ENCODE measurements around the gene TRAPPC12.
"Not testable (repeated sequence)": the region's sequence is repeated elsewhere in the genome, so short reads cannot be mapped to it uniquely, and the experiment has no call there.

The TRAPPC12 gene

GRCh38 chr2:3344897-3345296, 34.6 kb upstream of the TRAPPC12 start:
- H3K9me3 ChIP-seq (ENCODE audit: control insufficient read depth in 5 of 5, low read length in 5 of 5): no peaks in the 10 kb centered on the region
- H3K36me3 ChIP-seq (ENCODE audit: control insufficient read depth in 5 of 5, insufficient read depth in 5 of 5, low read length in 5 of 5): peaks cover 0 to 13% (median 6%) of the 10 kb centered on the region in 5 donors
- peaks cover 0 to 6% (median 0%) of the 10 kb centered on the region in 5 donors for H3K4me1 ChIP-seq (ENCODE audit: control insufficient read depth in 5 of 5, insufficient read depth in 5 of 5, low read length in 5 of 5)
- H3K9ac ChIP-seq (ENCODE audit: low read length in 5 of 5): no peak overlapping the region
- H3K27me3 ChIP-seq (ENCODE audit: control insufficient read depth in 5 of 5, insufficient read depth in 4 of 5, low read length in 5 of 5): no peaks in the 10 kb centered on the region
- H3K4me3 ChIP-seq (ENCODE audit: low read depth in 1 of 5, low read length in 5 of 5): no peak overlapping the region
- H3K27ac ChIP-seq (ENCODE audit: low read depth, low read length): no peak overlapping the region

GRCh38 chr2:3345621-3346020, 33.9 kb upstream of the TRAPPC12 start:
- no peaks in the 10 kb centered on the region for H3K9me3 ChIP-seq (ENCODE audit: control insufficient read depth in 5 of 5, low read length in 5 of 5)
- no peak overlapping the region for H3K9ac ChIP-seq (ENCODE audit: low read length in 5 of 5)
- no peaks in the 10 kb centered on the region for H3K27me3 ChIP-seq (ENCODE audit: control insufficient read depth in 5 of 5, insufficient read depth in 4 of 5, low read length in 5 of 5)
- peaks cover 0 to 6% (median 0%) of the 10 kb centered on the region in 5 donors for H3K4me1 ChIP-seq (ENCODE audit: control insufficient read depth in 5 of 5, insufficient read depth in 5 of 5, low read length in 5 of 5)
- H3K27ac ChIP-seq (ENCODE audit: low read depth, low read length): no peak overlapping the region
- H3K36me3 ChIP-seq (ENCODE audit: control insufficient read depth in 5 of 5, insufficient read depth in 5 of 5, low read length in 5 of 5): peaks cover 0 to 13% (median 6%) of the 10 kb centered on the region in 5 donors
- H3K4me3 ChIP-seq (ENCODE audit: low read depth in 1 of 5, low read length in 5 of 5): no peak overlapping the region

- peaks cover 0 to 6% (median 0%) of the 10 kb centered on the region in 5 donors for H3K4me1 ChIP-seq (ENCODE audit: control insufficient read depth in 5 of 5, insufficient read depth in 5 of 5, low read length in 5 of 5)
- H3K36me3 ChIP-seq (ENCODE audit: control insufficient read depth in 5 of 5, insufficient read depth in 5 of 5, low read length in 5 of 5): peaks cover 4 to 26% (median 16%) of the 10 kb centered on the region in 5 donors
- peaks cover 0 to 5% (median 3%) of the 10 kb centered on the region in 5 donors for H3K9me3 ChIP-seq (ENCODE audit: control insufficient read depth in 5 of 5, low read length in 5 of 5)
- H3K9ac ChIP-seq (ENCODE audit: low read length in 5 of 5): no peak overlapping the region
- no peaks in the 10 kb centered on the region for H3K27me3 ChIP-seq (ENCODE audit: control insufficient read depth in 5 of 5, insufficient read depth in 4 of 5, low read length in 5 of 5)
- H3K27ac ChIP-seq (ENCODE audit: low read depth, low read length): no peak overlapping the region
- H3K4me3 ChIP-seq (ENCODE audit: low read depth in 1 of 5, low read length in 5 of 5): no peak overlapping the region
These were observed 30.7 kb upstream of the TRAPPC12 start for GRCh38 chr2:3348767-3349166.

GRCh38 chr2:3349211-3349693, 30.2 kb upstream of the TRAPPC12 start:
- no peak overlapping the region for H3K9ac ChIP-seq (ENCODE audit: low read length in 5 of 5)
- peaks cover 0 to 6% (median 0%) of the 10 kb centered on the region in 5 donors for H3K4me1 ChIP-seq (ENCODE audit: control insufficient read depth in 5 of 5, insufficient read depth in 5 of 5, low read length in 5 of 5)
- H3K27ac ChIP-seq (ENCODE audit: low read depth, low read length): no peak overlapping the region
- no peak overlapping the region for H3K4me3 ChIP-seq (ENCODE audit: low read depth in 1 of 5, low read length in 5 of 5)
- peaks cover 7 to 29% (median 20%) of the 10 kb centered on the region in 5 donors for H3K36me3 ChIP-seq (ENCODE audit: control insufficient read depth in 5 of 5, insufficient read depth in 5 of 5, low read length in 5 of 5)
- H3K9me3 ChIP-seq (ENCODE audit: control insufficient read depth in 5 of 5, low read length in 5 of 5): peaks cover 0 to 5% (median 3%) of the 10 kb centered on the region in 5 donors
- H3K27me3 ChIP-seq (ENCODE audit: control insufficient read depth in 5 of 5, insufficient read depth in 4 of 5, low read length in 5 of 5): no peaks in the 10 kb centered on the region

DNA sequence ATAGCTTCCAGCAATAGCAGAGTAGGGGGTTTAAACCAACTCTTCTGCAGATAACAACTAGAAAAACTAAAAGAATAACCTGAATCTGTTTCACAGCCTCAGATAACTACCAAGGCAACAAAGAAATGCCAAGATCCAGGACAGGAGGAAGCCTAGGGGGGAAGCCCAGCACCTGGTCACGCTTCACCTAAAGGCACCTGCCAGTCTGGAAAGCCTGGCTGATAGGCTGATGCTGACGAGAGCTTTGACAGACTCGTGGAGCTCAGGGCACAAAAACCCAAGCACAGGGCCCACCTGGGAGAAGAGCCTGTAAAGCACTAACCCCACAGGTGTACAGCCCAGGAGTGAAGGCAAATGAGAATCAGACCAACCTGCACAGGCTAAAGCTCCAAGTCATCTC, 24.5 kb upstream of the TRAPPC12 start:
- no peaks in the 10 kb centered on the region for H3K27me3 ChIP-seq (ENCODE audit: control insufficient read depth in 5 of 5, insufficient read depth in 4 of 5, low read length in 5 of 5)
- peaks cover 7 to 18% (median 11%) of the 10 kb centered on the region in 5 donors for H3K36me3 ChIP-seq (ENCODE audit: control insufficient read depth in 5 of 5, insufficient read depth in 5 of 5, low read length in 5 of 5)
- peaks cover 0 to 3% (median 0%) of the 10 kb centered on the region in 5 donors for H3K4me1 ChIP-seq (ENCODE audit: control insufficient read depth in 5 of 5, insufficient read depth in 5 of 5, low read length in 5 of 5)
- H3K27ac ChIP-seq (ENCODE audit: low read depth, low read length): no peak overlapping the region
- no peak overlapping the region for H3K9ac ChIP-seq (ENCODE audit: low read length in 5 of 5)
- peaks cover 0 to 5% (median 3%) of the 10 kb centered on the region in 5 donors for H3K9me3 ChIP-seq (ENCODE audit: control insufficient read depth in 5 of 5, low read length in 5 of 5)
- H3K4me3 ChIP-seq (ENCODE audit: low read depth in 1 of 5, low read length in 5 of 5): no peak overlapping the region

DNA sequence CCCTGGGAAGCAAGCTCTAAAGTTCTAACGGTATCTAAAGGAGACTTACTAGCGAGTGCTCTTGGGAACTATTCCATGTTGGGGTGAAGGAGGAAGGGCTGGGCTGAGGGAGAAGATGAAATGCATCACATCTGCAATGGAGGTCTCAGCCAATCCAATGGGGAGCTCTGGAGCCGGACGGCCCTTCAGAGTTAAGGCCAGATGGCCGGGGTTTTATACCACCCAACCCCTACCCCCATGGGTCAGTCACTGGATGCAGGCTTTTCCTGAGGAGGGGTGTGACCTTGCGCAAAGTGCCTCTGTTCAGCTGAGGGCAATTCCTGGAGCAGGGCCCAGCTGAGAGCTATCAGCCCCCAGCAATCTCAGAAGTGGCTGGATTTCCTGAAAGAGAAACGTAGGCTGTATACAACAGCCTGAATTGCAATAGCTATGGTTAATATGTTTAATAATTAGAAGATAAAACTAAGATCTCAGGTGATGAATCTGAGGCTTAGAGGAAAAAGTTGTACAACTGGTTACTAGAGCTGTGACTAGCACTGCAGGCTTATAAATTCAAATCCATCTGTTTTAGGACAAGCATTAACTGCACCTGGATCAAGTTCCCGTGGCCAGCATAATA, 23.4 kb upstream of the TRAPPC12 start:
- Histone ChIP-seq H3K9me3 (ENCODE audit: control insufficient read depth in 5 of 5, low read length in 5 of 5) (peaks cover 0 to 5% (median 3%) of the 10 kb centered on the region in 5 donors), H3K4me3 (ENCODE audit: low read depth in 1 of 5, low read length in 5 of 5) (no peak overlapping the region), H3K27me3 (ENCODE audit: control insufficient read depth in 5 of 5, insufficient read depth in 4 of 5, low read length in 5 of 5) (no peaks in the 10 kb centered on the region), H3K27ac (ENCODE audit: low read depth, low read length) (no peak overlapping the region), H3K9ac (ENCODE audit: low read length in 5 of 5) (no peak overlapping the region), H3K36me3 (ENCODE audit: control insufficient read depth in 5 of 5, insufficient read depth in 5 of 5, low read length in 5 of 5) (peaks cover 7 to 18% (median 11%) of the 10 kb centered on the region in 5 donors), H3K4me1 (ENCODE audit: control insufficient read depth in 5 of 5, insufficient read depth in 5 of 5, low read length in 5 of 5) (peaks cover 0 to 3% (median 0%) of the 10 kb centered on the region in 5 donors)

GRCh38 chr2:3356799-3357198, 22.7 kb upstream of the TRAPPC12 start:
- no peak overlapping the region for H3K9ac ChIP-seq (ENCODE audit: low read length in 5 of 5)
- peaks cover 0 to 3% (median 0%) of the 10 kb centered on the region in 5 donors for H3K4me1 ChIP-seq (ENCODE audit: control insufficient read depth in 5 of 5, insufficient read depth in 5 of 5, low read length in 5 of 5)
- H3K27me3 ChIP-seq (ENCODE audit: control insufficient read depth in 5 of 5, insufficient read depth in 4 of 5, low read length in 5 of 5): no peaks in the 10 kb centered on the region
- no peak overlapping the region for H3K4me3 ChIP-seq (ENCODE audit: low read depth in 1 of 5, low read length in 5 of 5)
- H3K9me3 ChIP-seq (ENCODE audit: control insufficient read depth in 5 of 5, low read length in 5 of 5): peaks cover 0 to 5% (median 3%) of the 10 kb centered on the region in 5 donors
- H3K27ac ChIP-seq (ENCODE audit: low read depth, low read length): no peak overlapping the region
- peaks cover 7 to 18% (median 11%) of the 10 kb centered on the region in 5 donors for H3K36me3 ChIP-seq (ENCODE audit: control insufficient read depth in 5 of 5, insufficient read depth in 5 of 5, low read length in 5 of 5)

DNA sequence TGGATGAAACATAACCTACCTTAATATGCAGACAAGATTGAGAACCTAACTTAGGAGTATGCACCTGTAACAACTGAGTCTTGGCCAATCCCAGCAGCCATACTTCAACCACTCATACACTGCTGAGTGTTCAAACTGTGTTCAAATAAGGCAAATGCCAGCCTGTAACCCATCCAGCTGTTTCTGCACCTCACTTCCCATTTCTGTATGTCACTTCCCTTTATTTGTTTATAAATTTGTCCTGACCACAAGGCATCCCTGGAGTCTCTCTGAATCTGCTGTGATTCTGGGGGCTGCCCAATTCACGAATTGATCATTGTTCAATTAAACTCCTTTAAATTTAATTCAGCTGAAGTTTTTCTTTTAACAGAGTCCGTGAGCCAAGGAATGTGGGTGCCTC, 22.0 kb upstream of the TRAPPC12 start:
- H3K4me1 ChIP-seq (ENCODE audit: control insufficient read depth in 5 of 5, insufficient read depth in 5 of 5, low read length in 5 of 5); H3K4me3 ChIP-seq (ENCODE audit: low read depth in 1 of 5, low read length in 5 of 5); H3K9ac ChIP-seq (ENCODE audit: low read length in 5 of 5); H3K27me3 ChIP-seq (ENCODE audit: control insufficient read depth in 5 of 5, insufficient read depth in 4 of 5, low read length in 5 of 5); H3K27ac ChIP-seq (ENCODE audit: low read depth, low read length); H3K9me3 ChIP-seq (ENCODE audit: control insufficient read depth in 5 of 5, low read length in 5 of 5): not testable (repeated sequence)
- peaks cover 7 to 15% (median 8%) of the 10 kb centered on the region in 5 donors for H3K36me3 ChIP-seq (ENCODE audit: control insufficient read depth in 5 of 5, insufficient read depth in 5 of 5, low read length in 5 of 5)

- Histone ChIP-seq H3K4me3 (ENCODE audit: low read depth in 1 of 5, low read length in 5 of 5) (no peak overlapping the region), H3K4me1 (ENCODE audit: control insufficient read depth in 5 of 5, insufficient read depth in 5 of 5, low read length in 5 of 5) (peaks cover 0 to 3% (median 0%) of the 10 kb centered on the region in 5 donors), H3K36me3 (ENCODE audit: control insufficient read depth in 5 of 5, insufficient read depth in 5 of 5, low read length in 5 of 5) (peaks cover 6 to 11% (median 7%) of the 10 kb centered on the region in 5 donors)
These were observed 21.6 kb upstream of the TRAPPC12 start for GRCh38 chr2:3357926-3358325.

DNA sequence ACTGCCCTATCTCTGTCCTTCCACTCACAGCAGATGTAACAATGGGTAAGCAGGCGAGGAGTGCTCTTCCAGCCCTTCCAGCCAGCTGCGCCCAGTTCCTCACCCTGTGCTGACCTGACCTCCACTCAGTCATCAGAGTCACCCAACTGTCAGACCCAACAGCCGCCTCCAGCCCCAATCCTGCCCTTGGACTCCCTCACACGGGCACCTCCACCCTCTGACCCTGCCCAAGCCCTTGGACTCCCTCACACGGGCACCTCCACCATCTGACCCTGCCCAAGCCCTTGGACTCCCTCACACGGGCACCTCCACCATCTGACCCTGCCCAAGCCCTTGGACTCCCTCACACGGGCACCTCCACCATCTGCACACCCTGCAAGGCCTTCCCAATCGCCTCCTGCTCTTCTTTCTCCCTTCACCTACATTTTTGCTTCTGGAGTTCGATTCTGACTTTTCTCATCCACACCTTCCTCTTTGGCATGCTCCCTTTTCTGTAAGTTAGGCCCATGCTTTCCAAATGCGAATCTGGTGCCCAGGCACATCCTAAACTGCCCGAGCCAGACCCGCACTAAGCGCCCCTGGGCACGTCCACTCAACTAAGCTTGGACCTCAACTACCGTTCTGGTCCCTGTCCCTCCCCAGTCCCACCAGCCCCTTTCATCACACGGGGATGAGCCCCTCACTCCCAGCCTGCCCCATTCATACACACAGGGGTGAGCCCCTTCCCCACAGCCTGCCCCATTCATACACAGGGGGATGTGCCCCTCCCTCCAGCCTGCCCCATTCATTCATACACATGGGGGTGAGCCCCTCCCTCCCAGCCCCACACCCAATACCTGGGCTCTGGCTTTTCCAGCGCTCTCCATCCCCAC, 17.7 kb upstream of the TRAPPC12 start:
- Histone ChIP-seq H3K27ac (ENCODE audit: low read depth, low read length) (no peak overlapping the region), H3K9ac (ENCODE audit: low read length in 5 of 5) (no peak overlapping the region), H3K36me3 (ENCODE audit: control insufficient read depth in 5 of 5, insufficient read depth in 5 of 5, low read length in 5 of 5) (no peaks in the 10 kb centered on the region), H3K9me3 (ENCODE audit: control insufficient read depth in 5 of 5, low read length in 5 of 5) (no peaks in the 10 kb centered on the region), H3K4me3 (ENCODE audit: low read depth in 1 of 5, low read length in 5 of 5) (no peak overlapping the region), H3K27me3 (ENCODE audit: control insufficient read depth in 5 of 5, insufficient read depth in 4 of 5, low read length in 5 of 5) (no peaks in the 10 kb centered on the region), H3K4me1 (ENCODE audit: control insufficient read depth in 5 of 5, insufficient read depth in 5 of 5, low read length in 5 of 5) (peaks cover 0 to 3% (median 0%) of the 10 kb centered on the region in 5 donors)

More at GRCh38 chr2:3357926-3358325, 21.6 kb upstream of the TRAPPC12 start:
- no peak overlapping the region for H3K27ac ChIP-seq (ENCODE audit: low read depth, low read length)
- H3K9me3 ChIP-seq (ENCODE audit: control insufficient read depth in 5 of 5, low read length in 5 of 5): no peaks in the 10 kb centered on the region
- no peak overlapping the region for H3K9ac ChIP-seq (ENCODE audit: low read length in 5 of 5)
- no peaks in the 10 kb centered on the region for H3K27me3 ChIP-seq (ENCODE audit: control insufficient read depth in 5 of 5, insufficient read depth in 4 of 5, low read length in 5 of 5)
